ENCODE data around the gene RNF208.

GRCh38 chr9:137251490-137252268, 29.6 kb upstream of the RNF208 start:
- TF ChIP-seq CTCF (conservative IDR thresholded peaks at IDR 0.05): no peak
- TF ChIP-seq EZH2 (IDR thresholded peaks at IDR 0.05; ENCODE audit: low read depth): no peak
